PFSK-1 (cell line): ENCODE measurements around the gene MAST4.

Source experiments
- FOXP2 ChIP-seq: optimal IDR thresholded peaks from 2 replicates; pipeline ENCODE3; 2011; ENCODE audit warnings: borderline replicate concordance, control low read depth, inconsistent platforms; ENCODE audit not compliant: insufficient read depth; ENCODE audit errors: extremely low read length, extremely low read depth
- POLR2AphosphoS5 ChIP-seq: IDR thresholded peaks from 2 replicates; pipeline ENCODE4 v1.6.1; 2012; ENCODE audit warnings: low read depth, mild to moderate bottlenecking, control low read depth, low read length, moderate library complexity
- SIN3A ChIP-seq: IDR thresholded peaks from 2 replicates; pipeline ENCODE4 v1.6.1; 2012; ENCODE audit warnings: mild to moderate bottlenecking, low read length, moderate library complexity, borderline replicate concordance; ENCODE audit not compliant: insufficient read depth
- TAF1 ChIP-seq: IDR thresholded peaks from 2 replicates; pipeline ENCODE4 v1.6.1; 2012; ENCODE audit warnings: low read length, control low read depth, borderline replicate concordance; ENCODE audit not compliant: insufficient read depth
- TF ChIP-seq, protein P1 (sequence below), 2 experiments: IDR thresholded peaks; 2 replicates each; pipeline versions ENCODE4 v1.6.1 to v1.8.0; 2011 to 2012; ENCODE audit warnings: low read depth in 2 of 2, low read length in 2 of 2, control low read depth in 1 of 2, inconsistent platforms in 1 of 2, mild to moderate bottlenecking in 1 of 2, moderate library complexity in 1 of 2; ENCODE audit not compliant: insufficient read depth in 1 of 2

MAST4 gene

DNA sequence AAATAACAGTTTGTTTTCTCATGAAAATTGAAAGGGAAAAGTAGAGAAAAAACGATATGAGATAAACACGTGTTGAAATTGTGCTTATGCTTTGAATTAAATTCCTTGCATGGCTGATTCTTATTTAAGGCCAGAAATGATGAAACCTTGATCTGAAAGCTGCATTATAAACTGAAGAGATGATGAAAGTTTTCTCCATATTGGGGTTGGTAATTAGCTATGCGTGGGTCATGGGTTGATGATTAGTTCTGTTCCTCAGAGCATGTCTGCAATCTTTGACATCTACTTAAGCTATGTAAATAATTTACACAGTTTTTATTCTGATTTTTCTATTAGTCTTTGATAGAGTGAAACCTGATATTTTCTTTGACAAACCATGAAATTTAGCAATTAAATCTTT lies 336.3 kb downstream of the MAST4 start:
- TF ChIP-seq FOXP2, result no peak
- TF ChIP-seq, protein P1, sequence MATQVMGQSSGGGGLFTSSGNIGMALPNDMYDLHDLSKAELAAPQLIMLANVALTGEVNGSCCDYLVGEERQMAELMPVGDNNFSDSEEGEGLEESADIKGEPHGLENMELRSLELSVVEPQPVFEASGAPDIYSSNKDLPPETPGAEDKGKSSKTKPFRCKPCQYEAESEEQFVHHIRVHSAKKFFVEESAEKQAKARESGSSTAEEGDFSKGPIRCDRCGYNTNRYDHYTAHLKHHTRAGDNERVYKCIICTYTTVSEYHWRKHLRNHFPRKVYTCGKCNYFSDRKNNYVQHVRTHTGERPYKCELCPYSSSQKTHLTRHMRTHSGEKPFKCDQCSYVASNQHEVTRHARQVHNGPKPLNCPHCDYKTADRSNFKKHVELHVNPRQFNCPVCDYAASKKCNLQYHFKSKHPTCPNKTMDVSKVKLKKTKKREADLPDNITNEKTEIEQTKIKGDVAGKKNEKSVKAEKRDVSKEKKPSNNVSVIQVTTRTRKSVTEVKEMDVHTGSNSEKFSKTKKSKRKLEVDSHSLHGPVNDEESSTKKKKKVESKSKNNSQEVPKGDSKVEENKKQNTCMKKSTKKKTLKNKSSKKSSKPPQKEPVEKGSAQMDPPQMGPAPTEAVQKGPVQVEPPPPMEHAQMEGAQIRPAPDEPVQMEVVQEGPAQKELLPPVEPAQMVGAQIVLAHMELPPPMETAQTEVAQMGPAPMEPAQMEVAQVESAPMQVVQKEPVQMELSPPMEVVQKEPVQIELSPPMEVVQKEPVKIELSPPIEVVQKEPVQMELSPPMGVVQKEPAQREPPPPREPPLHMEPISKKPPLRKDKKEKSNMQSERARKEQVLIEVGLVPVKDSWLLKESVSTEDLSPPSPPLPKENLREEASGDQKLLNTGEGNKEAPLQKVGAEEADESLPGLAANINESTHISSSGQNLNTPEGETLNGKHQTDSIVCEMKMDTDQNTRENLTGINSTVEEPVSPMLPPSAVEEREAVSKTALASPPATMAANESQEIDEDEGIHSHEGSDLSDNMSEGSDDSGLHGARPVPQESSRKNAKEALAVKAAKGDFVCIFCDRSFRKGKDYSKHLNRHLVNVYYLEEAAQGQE (IDR thresholded peaks at IDR 0.05; ENCODE audit: insufficient read depth in 1 of 2, low read depth in 2 of 2, low read length in 2 of 2), result no peak
- TF ChIP-seq POLR2AphosphoS5, result no peak
- no peak for TF ChIP-seq TAF1
- TF ChIP-seq SIN3A, result no peak

DNA sequence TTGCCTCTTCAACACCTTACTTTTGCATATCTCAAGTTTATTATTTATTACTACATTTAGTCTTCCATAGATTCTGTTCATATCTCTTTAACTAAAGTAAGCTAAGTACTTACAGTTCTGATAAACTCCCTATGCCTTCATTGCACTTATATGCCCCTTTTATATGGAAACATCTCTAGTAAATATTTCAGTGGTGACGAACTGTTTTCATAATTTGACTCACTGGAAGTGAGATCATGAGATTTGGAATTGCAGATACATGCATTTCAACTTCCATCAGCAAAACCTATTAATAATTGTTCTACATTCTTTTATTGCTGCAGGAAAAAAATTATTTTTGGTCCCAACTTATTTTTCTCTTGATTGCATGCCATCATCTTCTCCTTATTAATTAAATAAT lies 336.9 kb downstream of the MAST4 start:
- TF ChIP-seq TAF1, result no peak
- TF ChIP-seq, protein P1 (IDR thresholded peaks at IDR 0.05; ENCODE audit: insufficient read depth in 1 of 2, low read depth in 2 of 2, low read length in 2 of 2), result no peak
- TF ChIP-seq SIN3A, result no peak
- no peak for TF ChIP-seq FOXP2
- no peak for TF ChIP-seq POLR2AphosphoS5

DNA sequence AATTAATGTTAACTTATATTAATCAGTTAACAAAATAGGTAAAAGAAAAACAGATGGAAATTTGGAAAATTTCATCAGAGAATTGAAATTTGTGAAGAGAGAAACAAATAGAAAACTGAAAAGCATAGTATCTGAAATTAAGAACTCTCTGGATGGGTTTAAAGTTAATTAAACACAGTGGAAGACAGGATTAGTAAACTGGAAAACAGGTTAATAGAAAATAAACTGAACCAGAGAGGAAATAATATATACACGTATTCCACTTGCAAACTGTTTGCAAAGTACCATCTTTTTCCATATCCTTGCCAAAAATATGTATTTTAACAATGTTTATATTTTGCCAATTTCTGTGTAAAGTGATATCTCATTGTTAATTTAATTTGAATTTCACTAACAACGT lies 342.9 kb downstream of the MAST4 start:
- no peak for TF ChIP-seq TAF1
- TF ChIP-seq, protein P1 (IDR thresholded peaks at IDR 0.05; ENCODE audit: insufficient read depth in 1 of 2, low read depth in 2 of 2, low read length in 2 of 2), result no peak
- TF ChIP-seq POLR2AphosphoS5, result no peak
- TF ChIP-seq FOXP2, result no peak
- TF ChIP-seq SIN3A, result no peak

DNA sequence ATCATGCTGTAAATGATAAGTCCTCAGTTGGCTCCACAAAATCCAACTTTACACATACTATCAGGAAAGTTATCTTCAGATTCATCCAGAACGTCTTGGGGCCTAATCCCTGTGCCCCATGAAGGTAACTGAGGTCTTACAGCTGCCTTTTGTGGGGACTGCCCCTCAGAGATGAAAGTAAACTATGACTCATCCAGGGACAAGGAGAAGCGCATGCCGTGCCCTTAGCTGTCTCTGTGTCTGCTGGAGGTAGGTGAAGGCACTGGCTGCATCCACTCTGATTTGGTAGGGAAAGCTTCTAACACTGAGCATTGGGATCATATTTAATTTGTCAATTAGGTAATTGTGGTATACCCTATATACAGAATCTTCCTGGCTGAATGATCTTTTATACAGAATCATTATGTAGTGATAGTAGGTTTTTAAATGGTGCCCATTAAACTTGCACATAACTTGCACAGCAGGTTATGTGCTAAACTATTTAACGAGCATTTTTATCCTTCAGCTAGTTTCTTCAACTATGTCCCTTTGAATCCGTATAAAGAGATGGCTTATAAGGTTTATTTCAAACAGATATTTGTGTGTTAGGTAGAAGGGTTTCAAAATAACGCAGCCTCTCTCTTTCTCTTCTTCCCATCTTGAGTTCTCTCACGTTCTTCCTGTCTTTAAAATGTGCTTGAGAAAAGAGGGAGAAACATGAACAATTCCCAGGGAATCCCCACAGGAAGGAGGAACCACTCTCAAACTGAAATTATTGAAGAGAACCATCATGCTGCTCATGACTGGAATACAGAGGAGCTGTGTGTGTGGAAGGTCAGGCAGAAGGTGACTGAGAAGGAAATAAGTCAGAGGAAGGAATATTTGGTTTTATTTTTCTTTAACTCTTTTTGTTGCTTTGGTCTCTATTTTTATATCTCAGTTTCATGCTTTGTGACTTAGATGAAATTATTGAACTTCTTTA lies 349.5 kb downstream of the MAST4 start:
- TF ChIP-seq POLR2AphosphoS5 (no peak), SIN3A (no peak), FOXP2 (no peak), TAF1 (no peak)
- TF ChIP-seq, protein P1 (IDR thresholded peaks at IDR 0.05; ENCODE audit: insufficient read depth in 1 of 2, low read depth in 2 of 2, low read length in 2 of 2), result no peak
